ENCODE results near the gene CAPN11. TPM values are rescaled to one million over a fixed set of nuclear protein-coding genes. Genes with fewer than 3 reads are reported as not detected.

The CAPN11 gene
- total and polyA plus RNA-seq, 2 donors from 2014 or later, result 0.39 to 2.3 TPM

GRCh38 chr6:44171899-44172546, 13.4 kb downstream of the CAPN11 start:
- TF ChIP-seq CTCF (IDR thresholded peaks at IDR 0.05; ENCODE audit: borderline replicate concordance, extremely low read depth, insufficient read depth), result no peak
- no peaks in the 10 kb centered on the region for H3K9me3 ChIP-seq (ENCODE audit: control insufficient read depth in 2 of 3, insufficient read depth in 1 of 3, low read length in 3 of 3)
- no peak overlapping the region for H3K4me3 ChIP-seq (ENCODE audit: low read length in 3 of 3)
- H3K4me1 ChIP-seq (ENCODE audit: control insufficient read depth in 2 of 3, insufficient read depth in 2 of 3, low read depth in 1 of 3, low read length in 3 of 3), result no peaks in the 10 kb centered on the region
- no peaks in the 10 kb centered on the region for H3K27me3 ChIP-seq (ENCODE audit: control insufficient read depth, insufficient read depth, low read length)
- no peaks in the 10 kb centered on the region for H3K36me3 ChIP-seq (ENCODE audit: control insufficient read depth in 2 of 3, insufficient read depth in 3 of 3, low read length in 3 of 3)
- intact Hi-C loops (cut with DNase I), result no loop called here
- FAIRE-seq (no peak), DNase-seq (no peak)
- H3K9ac ChIP-seq (ENCODE audit: low read length in 3 of 3), result no peak overlapping the region
- no peak overlapping the region for H3K27ac ChIP-seq (ENCODE audit: low read depth in 2 of 2, low read length in 2 of 2)

- TF ChIP-seq CTCF (IDR thresholded peaks at IDR 0.05; ENCODE audit: borderline replicate concordance, extremely low read depth, insufficient read depth), result peak; percentile 89
- no peak overlapping the region for H3K9ac ChIP-seq (ENCODE audit: low read length in 3 of 3)
- DNase-seq, result peak; percentile 84 to 91 (median 86)
- no peaks in the 10 kb centered on the region for H3K9me3 ChIP-seq (ENCODE audit: control insufficient read depth in 2 of 3, insufficient read depth in 1 of 3, low read length in 3 of 3)
- no peaks in the 10 kb centered on the region for H3K4me1 ChIP-seq (ENCODE audit: control insufficient read depth in 2 of 3, insufficient read depth in 2 of 3, low read depth in 1 of 3, low read length in 3 of 3)
- intact Hi-C loops (cut with DNase I), result no loop called here
- H3K27me3 ChIP-seq (ENCODE audit: control insufficient read depth, insufficient read depth, low read length), result no peaks in the 10 kb centered on the region
- FAIRE-seq, result no peak
- no peak overlapping the region for H3K27ac ChIP-seq (ENCODE audit: low read depth in 2 of 2, low read length in 2 of 2)
- no peak overlapping the region for H3K4me3 ChIP-seq (ENCODE audit: low read length in 3 of 3)
- H3K36me3 ChIP-seq (ENCODE audit: control insufficient read depth in 2 of 3, insufficient read depth in 3 of 3, low read length in 3 of 3), result no peaks in the 10 kb centered on the region
Observed at GRCh38 chr6:44172731-44173500, 14.3 kb downstream of the CAPN11 start.

DNA sequence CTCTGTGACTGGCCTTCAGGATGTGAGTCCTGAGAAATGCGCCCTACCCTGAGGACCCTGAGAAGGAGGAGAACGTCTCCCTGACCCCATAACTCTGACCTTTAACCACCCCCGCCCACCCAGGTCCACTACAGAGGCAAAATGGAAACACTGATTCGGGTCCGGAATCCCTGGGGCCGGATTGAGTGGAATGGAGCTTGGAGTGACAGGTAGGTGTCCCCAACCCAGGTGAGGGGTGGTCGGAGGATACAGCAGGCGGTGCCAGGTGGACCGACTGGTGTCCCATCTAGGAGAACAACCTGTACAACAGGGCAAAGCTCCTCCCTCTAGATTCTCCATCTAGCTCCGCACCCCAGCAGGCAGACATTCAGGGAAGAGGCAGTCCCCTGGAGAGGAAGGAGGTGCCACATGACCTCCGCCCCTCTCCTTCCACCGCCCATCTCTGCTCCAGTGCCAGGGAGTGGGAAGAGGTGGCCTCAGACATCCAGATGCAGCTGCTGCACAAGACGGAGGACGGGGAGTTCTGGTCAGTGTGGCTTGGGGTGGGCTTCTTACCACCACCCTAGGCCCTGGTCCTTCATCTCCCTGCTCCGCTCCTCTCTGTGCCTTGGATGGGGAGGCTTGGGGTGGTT, 17.6 kb downstream of the CAPN11 start:
- H3K27ac ChIP-seq (ENCODE audit: low read depth in 2 of 2, low read length in 2 of 2), result no peak overlapping the region
- H3K4me3 ChIP-seq (ENCODE audit: low read length in 3 of 3), result no peak overlapping the region
- FAIRE-seq (no peak), DNase-seq (no peak)
- H3K9me3 ChIP-seq (ENCODE audit: control insufficient read depth in 2 of 3, insufficient read depth in 1 of 3, low read length in 3 of 3), result no peaks in the 10 kb centered on the region
- TF ChIP-seq CTCF (IDR thresholded peaks at IDR 0.05; ENCODE audit: borderline replicate concordance, extremely low read depth, insufficient read depth), result no peak
- no peak overlapping the region for H3K9ac ChIP-seq (ENCODE audit: low read length in 3 of 3)
- H3K4me1 ChIP-seq (ENCODE audit: control insufficient read depth in 2 of 3, insufficient read depth in 2 of 3, low read depth in 1 of 3, low read length in 3 of 3), result no peaks in the 10 kb centered on the region
- intact Hi-C loops (cut with DNase I), result no loop called here
- no peaks in the 10 kb centered on the region for H3K36me3 ChIP-seq (ENCODE audit: control insufficient read depth in 2 of 3, insufficient read depth in 3 of 3, low read length in 3 of 3)
- H3K27me3 ChIP-seq (ENCODE audit: control insufficient read depth, insufficient read depth, low read length), result no peaks in the 10 kb centered on the region
